Fibroblast of skin of right biceps (primary cell): Measurements from ENCODE around the gene ADGRG6.
"Not testable (repeated sequence)": the region's sequence is repeated elsewhere in the genome, so short reads cannot be mapped to it uniquely, and the experiment has no call there.

Source experiments
- DNase-seq: peaks from one replicate; pipeline ENCODE4 v3.0.0-alpha.2; 2013

ADGRG6 gene

GRCh38 chr6:142322504-142323198 is 20.8 kb downstream of the ADGRG6 start:
- no peak for DNase-seq

- no peak for DNase-seq
These were observed 21.6 kb downstream of the ADGRG6 start for GRCh38 chr6:142323377-142323776.

- no peak for DNase-seq
These were observed 22.3 kb downstream of the ADGRG6 start for GRCh38 chr6:142324111-142324510.

DNA sequence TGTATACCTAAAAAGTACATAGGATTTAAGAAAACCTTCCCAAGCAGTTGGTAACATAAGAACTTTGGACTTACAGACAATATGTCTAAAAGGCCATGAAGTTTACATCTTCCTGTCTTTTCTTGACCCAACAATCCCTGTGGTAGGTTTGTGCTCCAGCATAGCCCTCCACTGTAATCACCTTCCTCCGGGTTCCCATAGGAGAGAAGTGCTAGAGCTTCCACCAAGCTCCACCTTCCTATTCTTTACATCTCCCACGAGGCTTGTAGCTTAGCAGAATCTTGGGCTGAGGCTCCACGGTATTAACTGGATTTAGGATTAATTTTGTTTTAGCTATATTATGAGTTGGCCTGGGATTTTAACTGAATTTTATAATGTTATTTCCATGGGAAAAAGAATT is 23.3 kb downstream of the ADGRG6 start:
- no peak for DNase-seq

DNA sequence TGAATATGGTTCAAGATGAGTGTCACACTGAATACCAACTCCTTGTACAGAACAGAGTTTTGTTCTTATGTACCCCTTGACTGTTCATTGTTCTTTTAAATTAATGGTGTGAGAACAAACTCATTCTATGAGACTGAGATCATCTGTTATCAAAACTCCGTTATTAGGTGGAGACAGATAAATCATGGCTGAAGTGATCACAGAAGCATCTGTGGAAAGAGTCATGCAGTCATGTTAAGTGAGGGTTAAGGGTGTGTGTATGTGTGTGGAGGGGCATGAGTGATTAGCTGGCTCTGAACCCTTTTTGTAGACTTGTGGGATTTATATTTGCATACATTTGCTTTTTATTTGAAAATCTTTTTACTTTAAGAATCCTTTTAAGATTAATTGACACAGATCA is 24.7 kb downstream of the ADGRG6 start:
- peak; percentile 39 for DNase-seq

DNA sequence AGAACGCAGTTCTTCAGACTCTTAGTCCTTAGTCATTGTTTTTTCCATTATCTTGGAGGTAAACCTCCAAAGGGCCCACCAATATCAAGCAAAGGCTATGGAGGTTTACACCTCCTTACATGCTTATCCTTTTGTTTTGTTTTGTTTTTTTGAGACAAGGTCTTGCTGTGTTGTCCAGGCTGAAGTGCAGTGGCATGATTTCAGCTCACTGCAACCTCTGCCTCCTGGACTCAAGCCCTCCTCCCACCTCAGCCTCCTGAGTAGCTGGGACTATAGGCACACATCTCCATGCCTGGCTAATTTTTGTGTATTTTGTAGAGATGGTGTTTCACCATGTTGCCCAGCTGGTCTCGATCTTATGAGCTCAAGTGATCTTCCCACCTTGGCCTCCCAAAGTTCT is 26.3 kb downstream of the ADGRG6 start:
- no peak for DNase-seq

GRCh38 chr6:142329486-142330113 is 27.8 kb downstream of the ADGRG6 start:
- DNase-seq: no peak

DNA sequence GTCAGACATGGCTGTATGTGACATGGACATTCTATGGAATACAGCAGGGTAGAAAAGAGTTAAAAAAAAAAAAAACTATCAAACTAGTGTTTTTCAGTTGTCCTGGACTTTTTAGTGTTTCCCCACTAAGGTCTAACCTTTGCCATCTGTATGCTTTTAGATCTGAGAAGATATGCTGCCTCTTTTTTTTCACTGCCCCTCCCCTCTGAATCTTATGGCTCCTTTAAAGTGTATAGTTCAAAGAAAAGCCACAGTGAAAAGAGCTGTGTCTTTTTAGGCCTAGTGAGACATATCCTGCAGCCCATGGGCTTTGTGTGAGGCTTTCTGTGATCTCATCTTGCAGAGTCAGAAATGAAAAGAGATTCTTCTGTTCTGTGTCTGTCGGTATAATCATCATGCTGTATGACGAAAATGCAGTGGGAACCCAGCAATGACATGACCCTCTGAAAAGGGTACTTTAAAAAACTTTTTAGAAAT is 29.3 kb downstream of the ADGRG6 start:
- peak; percentile 76 for DNase-seq

- DNase-seq: peak; percentile 16
These were observed 29.8 kb downstream of the ADGRG6 start for GRCh38 chr6:142331601-142332000.

GRCh38 chr6:142332393-142333098 is 30.7 kb downstream of the ADGRG6 start:
- no peak for DNase-seq

DNA sequence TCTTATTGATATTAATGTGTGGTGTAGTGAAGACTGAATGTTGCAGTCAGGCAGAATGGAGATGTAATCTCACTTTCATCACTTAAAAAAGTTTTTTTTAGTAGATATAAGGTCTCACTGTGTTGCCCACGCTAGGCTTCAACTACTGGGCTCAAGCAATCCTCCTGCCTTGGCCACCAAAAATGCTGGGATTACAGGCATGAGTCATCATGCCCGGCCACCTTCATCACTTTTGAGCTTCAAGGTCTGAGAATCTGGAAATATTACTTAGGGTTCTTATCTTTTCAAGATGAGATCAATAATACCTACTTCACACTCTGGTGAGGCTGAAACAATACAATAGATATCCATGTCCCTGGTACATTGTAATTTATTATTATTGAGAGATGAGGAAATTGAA is 31.6 kb downstream of the ADGRG6 start:
- no peak for DNase-seq

DNA sequence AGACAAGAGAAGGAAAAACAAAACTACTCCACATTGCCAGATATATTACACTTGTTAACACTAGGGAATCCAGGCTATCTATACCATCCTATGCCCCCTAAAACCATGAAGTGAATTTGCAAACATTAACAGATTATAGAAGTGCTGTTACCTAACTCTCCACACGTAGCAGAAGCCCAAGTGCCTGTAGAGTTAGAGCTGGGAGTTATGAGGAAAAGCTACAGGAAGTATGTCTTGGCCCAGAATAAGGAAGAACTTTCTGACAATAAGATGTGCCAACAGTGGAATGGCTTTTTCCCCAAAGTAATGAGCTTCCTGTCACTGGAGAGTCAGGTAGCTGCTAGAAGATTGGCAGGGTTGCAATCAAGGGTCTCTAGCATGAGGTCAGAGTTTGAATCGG is 32.5 kb downstream of the ADGRG6 start:
- no peak for DNase-seq

DNA sequence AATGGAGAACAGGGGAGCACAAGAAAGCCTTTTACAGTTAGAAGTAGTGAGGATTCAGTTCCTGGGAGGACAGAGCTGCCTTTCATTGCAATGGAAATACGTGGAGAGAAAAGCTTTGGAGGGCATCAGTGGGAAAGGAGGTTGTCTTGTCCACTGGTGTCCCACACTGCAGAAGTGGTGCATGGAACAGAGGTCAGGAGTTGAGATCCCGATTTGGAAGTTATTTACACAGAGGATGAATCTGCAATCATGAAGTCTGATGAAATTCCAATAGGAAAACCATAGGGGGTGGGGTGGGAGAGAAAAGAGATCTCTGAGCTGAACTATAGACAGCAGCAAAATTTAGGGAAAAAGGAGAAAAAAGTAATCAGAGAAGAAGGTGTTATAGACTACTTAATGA is 33.6 kb downstream of the ADGRG6 start:
- DNase-seq: no peak

DNA sequence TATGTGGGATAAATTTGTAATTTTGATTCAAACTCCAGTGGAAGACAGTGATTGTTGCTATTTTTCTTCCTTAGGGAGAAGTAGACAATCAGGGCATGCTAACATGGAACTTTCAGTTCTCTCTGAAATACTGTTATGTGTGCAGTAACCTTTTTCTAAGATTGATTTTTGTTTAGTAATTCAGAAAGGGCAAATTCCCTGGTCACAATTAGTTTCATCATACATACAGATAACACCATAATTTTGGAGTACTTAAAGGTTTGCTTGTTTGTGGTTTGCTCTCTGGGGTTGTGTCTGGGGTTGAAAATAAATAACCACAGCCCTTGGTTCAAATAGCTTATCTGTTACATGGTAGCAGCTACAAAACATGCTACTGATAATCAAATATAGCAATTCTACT is 34.4 kb downstream of the ADGRG6 start:
- DNase-seq: no peak

DNA sequence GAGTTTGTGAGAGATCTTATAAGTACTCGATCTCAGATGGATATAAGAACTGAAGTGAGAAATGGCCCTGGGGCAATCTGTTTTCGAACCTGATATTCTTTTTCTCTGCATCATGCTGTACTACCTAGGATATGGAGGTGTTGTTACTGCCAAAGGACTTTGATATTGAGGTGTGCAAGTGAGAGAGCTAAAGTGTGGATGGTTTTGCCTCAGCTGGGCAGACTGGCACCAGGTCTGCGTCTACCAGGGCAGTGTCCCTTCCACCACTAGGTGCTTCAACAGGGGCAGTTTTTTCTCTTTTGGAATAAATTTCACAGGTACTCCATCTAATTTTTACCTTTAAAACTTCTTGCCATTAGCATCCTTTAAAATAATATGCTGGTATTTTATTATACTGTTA is 35.0 kb downstream of the ADGRG6 start:
- no peak for DNase-seq

DNA sequence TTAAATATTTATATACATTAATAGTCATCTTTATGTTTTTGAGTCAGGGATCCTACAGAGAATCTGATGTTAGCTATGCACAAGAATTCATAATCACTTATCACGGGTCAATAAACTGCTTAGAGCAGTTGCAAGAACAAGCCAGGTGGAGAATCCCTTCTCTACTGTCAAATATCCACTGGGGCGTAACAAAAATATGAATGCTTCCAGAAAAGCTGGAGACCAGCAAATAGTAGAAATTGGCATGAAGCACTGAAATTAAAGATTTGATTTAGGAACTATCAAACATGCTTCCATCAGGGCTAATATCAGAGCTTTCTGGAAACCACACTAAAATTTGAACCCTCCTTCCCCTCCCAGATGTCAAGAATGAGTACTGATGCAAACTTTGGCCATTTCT is 37.3 kb downstream of the ADGRG6 start:
- no peak for DNase-seq

- DNase-seq: no peak
These were observed 38.3 kb downstream of the ADGRG6 start for GRCh38 chr6:142339968-142340658.

DNA sequence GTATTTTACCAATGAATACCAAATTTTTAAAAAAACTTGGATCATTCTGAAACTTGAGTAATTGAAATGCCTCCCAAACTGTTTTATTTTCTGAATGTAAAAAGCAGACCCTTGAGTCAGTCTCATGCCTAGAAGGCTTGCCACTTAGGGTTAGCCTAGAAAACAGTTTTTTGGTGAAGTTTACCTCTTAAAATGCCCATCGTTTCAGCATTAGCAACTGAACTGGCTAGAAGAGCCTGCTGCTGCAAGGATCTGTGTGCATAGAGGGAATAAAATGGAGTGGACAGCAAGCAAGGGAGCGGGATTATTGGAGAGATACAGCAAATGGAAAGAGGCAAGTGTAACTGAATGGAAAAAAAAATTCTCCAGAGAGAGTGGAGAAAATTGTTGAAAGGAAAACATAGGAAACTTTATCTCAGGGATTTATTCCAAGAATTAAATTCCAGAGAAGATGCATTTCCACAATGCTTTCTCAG is 40.1 kb downstream of the ADGRG6 start:
- DNase-seq: no peak

- DNase-seq: no peak
These were observed 41.2 kb downstream of the ADGRG6 start for GRCh38 chr6:142342986-142343385.

- no peak for DNase-seq
These were observed 42.1 kb downstream of the ADGRG6 start for GRCh38 chr6:142343938-142344337.

DNA sequence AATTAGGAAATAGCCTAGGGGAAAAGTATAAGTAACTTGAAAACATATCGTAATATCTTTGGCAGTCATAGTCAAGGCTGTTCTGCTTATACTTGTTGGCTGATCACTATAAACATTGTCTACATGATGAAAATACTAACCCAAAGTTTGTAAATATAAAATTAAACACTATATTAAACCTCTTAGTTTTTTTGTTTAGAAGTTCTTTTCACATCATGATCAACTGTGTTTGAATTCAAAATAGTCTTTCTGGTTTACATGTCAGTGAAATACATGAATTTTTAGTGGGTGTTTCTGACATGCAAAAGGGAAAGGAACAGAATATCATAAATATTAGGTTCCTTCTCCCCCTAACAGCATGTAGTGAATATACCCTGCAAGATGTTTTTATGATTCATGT is 43.5 kb downstream of the ADGRG6 start:
- no peak for DNase-seq

GRCh38 chr6:142346166-142346565 is 44.4 kb downstream of the ADGRG6 start:
- not testable (repeated sequence) for DNase-seq

GRCh38 chr6:142349215-142349823 is 47.5 kb downstream of the ADGRG6 start:
- no peak for DNase-seq
